Astrocyte (in vitro differentiated cells and primary cell): ENCODE measurements around the gene CDCP1. TPM values are rescaled to one million over a fixed set of nuclear protein-coding genes. Genes with fewer than 3 reads are reported as not detected.

Source experiments
- DNase-seq: peaks from one replicate; pipeline ENCODE4 v3.0.0-alpha.2; 2010; ENCODE audit warnings: low read depth
- FAIRE-seq: peaks from 2 replicates; lab custom pipeline; 2011; peaks lifted over from hg19 to GRCh38; lab: Jason Lieb, UNC
- H2AFZ ChIP-seq: 2 replicates; pipeline ENCODE4 v1.6.0; 2012; ENCODE audit warnings: low read depth, low read length, inconsistent platforms
- H3K27ac ChIP-seq: 2 replicates; pipeline ENCODE4 v1.5.1; 2011; ENCODE audit warnings: low read depth, low read length, inconsistent platforms
- H3K27me3 ChIP-seq: 2 replicates; pipeline ENCODE4 v1.6.0; 2011; ENCODE audit warnings: low read length, inconsistent platforms; ENCODE audit not compliant: insufficient read depth
- H3K36me3 ChIP-seq: 2 replicates; pipeline ENCODE4 v1.5.1; 2011; ENCODE audit warnings: low read length, inconsistent platforms; ENCODE audit not compliant: insufficient read depth
- H3K4me1 ChIP-seq: 2 replicates; pipeline ENCODE4 v1.5.1; 2011; ENCODE audit warnings: low read length, inconsistent platforms; ENCODE audit not compliant: insufficient read depth
- H3K4me2 ChIP-seq: 2 replicates; pipeline ENCODE4 v1.6.0; 2012; ENCODE audit warnings: low read length, inconsistent platforms
- H3K4me3 ChIP-seq: 2 replicates; pipeline ENCODE4 v1.5.1; 2011; ENCODE audit warnings: low read depth, mild to moderate bottlenecking, low read length, inconsistent platforms; ENCODE audit not compliant: insufficient read depth
- H3K79me2 ChIP-seq: 2 replicates; pipeline ENCODE4 v1.6.0; 2012; ENCODE audit warnings: mild to moderate bottlenecking, low read length, inconsistent platforms; ENCODE audit not compliant: insufficient read depth
- H3K9ac ChIP-seq: 2 replicates; pipeline ENCODE4 v1.6.0; 2012; ENCODE audit warnings: mild to moderate bottlenecking, low read length, inconsistent platforms
- H3K9me3 ChIP-seq: 2 replicates; pipeline ENCODE4 v1.5.1; 2012; ENCODE audit warnings: low read depth, mild to moderate bottlenecking, low read length, inconsistent platforms; ENCODE audit not compliant: insufficient read depth
- H4K20me1 ChIP-seq: 2 replicates; pipeline ENCODE4 v1.6.0; 2012; ENCODE audit warnings: low read length, inconsistent platforms; ENCODE audit not compliant: insufficient read depth
- H3K27ac Mint-ChIP-seq: one replicate; pipeline ENCODE4 v1.8.0; 2021; ENCODE audit warnings: mild to moderate bottlenecking, mixed read lengths; ENCODE audit not compliant: unreplicated experiment
- H3K27me3 Mint-ChIP-seq: one replicate; pipeline ENCODE4 v1.8.0; 2021; ENCODE audit warnings: low read depth, mixed read lengths; ENCODE audit not compliant: unreplicated experiment
- H3K36me3 Mint-ChIP-seq: one replicate; pipeline ENCODE4 v1.8.0; 2021; ENCODE audit warnings: low read depth, mixed read lengths; ENCODE audit not compliant: unreplicated experiment
- H3K4me1 Mint-ChIP-seq: one replicate; pipeline ENCODE4 v1.8.0; 2021; ENCODE audit warnings: low read depth, mixed read lengths; ENCODE audit not compliant: unreplicated experiment
- H3K4me3 Mint-ChIP-seq: one replicate; pipeline ENCODE4 v1.8.0; 2021; ENCODE audit warnings: mild to moderate bottlenecking, moderate library complexity, mixed read lengths; ENCODE audit not compliant: unreplicated experiment
- H3K9me3 Mint-ChIP-seq: one replicate; pipeline ENCODE4 v1.8.0; 2021; ENCODE audit warnings: mild to moderate bottlenecking, mixed read lengths; ENCODE audit not compliant: unreplicated experiment
- EZH2 ChIP-seq: IDR thresholded peaks from 2 replicates; pipeline ENCODE4 v1.6.1; 2012; ENCODE audit warnings: mild to moderate bottlenecking, low read length, inconsistent platforms; ENCODE audit not compliant: insufficient read depth
- total RNA-seq: library from RNA; stranded (reverse); gene quantifications from 2 replicates; pipeline ENCODE4 v1.2.1, GENCODE V29; 2021
- TF ChIP-seq, protein P1 (sequence below): IDR thresholded peaks from 2 replicates; pipeline ENCODE4 v1.5.1; 2011; ENCODE audit warnings: low read depth, mild to moderate bottlenecking, inconsistent platforms, low read length, moderate library complexity; ENCODE audit not compliant: insufficient read depth

Gene CDCP1
- total RNA-seq, 1 donor from 2014 or later: 6.8 TPM

DNA sequence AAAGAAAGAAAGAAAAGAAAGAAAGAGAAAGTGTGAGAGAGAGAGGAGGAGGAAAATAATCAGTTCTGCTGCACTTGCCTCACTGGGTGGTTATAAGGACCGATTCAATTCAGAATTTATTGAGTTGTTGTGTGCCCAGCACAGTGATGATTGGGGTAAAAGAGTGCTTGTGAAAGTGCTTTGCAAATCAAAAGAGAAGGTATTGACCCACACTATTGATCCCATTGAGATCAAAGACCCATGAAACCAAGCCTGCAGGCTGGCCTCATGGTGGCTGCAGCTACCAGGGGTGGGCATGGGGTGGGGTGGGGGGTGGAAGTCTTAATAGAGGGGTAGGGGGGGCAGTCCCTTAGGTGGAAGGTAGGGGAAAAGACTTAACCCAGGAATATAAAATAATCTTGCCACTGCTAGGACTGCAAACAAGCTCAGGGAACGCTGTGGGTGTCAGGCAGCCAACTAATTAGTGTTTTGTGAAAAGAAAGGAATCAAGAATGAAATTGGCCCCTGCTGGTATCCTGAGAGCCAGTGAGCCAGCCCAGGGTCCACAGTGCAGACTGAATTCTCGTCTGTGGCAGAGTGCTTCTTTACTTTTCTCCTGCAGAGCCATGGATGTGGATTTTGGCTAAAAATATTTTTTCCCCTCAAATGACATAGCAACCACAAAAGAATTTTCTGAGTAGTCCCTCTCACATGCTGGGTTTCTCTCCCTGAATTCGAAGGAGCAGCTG is 85.8 kb downstream of the CDCP1 start:
- H3K27ac Mint-ChIP-seq: peak overlapping the region; percentile 58

DNA sequence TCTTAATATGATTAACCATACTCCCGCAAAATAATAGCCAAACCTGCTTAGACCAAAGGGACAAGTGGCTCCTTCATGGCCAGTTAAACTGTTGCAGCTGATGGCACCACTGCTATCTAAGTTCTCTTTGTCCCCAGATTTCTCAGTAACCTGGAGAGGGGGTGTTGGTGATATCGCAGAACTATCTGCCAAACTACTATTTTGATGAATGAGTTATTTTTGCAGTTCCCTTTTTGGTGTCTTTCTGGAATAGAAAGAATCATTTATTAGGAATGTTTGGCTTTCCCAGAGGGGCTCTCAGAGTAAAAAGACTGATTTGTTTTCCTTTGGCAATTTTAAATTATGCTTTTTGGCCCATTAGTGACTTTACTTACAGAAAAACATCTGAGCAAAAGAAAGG is 87.0 kb downstream of the CDCP1 start:
- Histone ChIP-seq H3K27ac (no peak overlapping the region), H4K20me1 (no peaks in the 10 kb centered on the region)

More for the DNA sequence above, 85.8 kb downstream of the CDCP1 start:
- FAIRE-seq (no peak), DNase-seq (no peak)
- Histone ChIP-seq H3K4me1 (peaks cover 40% of the 10 kb centered on the region), H3K9ac (peak overlapping the region; percentile 17), H2AFZ (no peak overlapping the region), H3K79me2 (no peaks in the 10 kb centered on the region), H3K9me3 (no peaks in the 10 kb centered on the region), H3K4me3 (no peak overlapping the region), H4K20me1 (no peaks in the 10 kb centered on the region), H3K36me3 (no peaks in the 10 kb centered on the region), H3K27ac (no peak overlapping the region), H3K27me3 (no peaks in the 10 kb centered on the region), H3K4me2 (no peak overlapping the region)
- Mint-ChIP-seq H3K27me3 (no peaks in the 10 kb centered on the region), H3K36me3 (no peaks in the 10 kb centered on the region), H3K9me3 (no peaks in the 10 kb centered on the region), H3K4me3 (no peak overlapping the region), H3K4me1 (peaks cover 36% of the 10 kb centered on the region)
- no peak for TF ChIP-seq EZH2
- TF ChIP-seq, protein P1, sequence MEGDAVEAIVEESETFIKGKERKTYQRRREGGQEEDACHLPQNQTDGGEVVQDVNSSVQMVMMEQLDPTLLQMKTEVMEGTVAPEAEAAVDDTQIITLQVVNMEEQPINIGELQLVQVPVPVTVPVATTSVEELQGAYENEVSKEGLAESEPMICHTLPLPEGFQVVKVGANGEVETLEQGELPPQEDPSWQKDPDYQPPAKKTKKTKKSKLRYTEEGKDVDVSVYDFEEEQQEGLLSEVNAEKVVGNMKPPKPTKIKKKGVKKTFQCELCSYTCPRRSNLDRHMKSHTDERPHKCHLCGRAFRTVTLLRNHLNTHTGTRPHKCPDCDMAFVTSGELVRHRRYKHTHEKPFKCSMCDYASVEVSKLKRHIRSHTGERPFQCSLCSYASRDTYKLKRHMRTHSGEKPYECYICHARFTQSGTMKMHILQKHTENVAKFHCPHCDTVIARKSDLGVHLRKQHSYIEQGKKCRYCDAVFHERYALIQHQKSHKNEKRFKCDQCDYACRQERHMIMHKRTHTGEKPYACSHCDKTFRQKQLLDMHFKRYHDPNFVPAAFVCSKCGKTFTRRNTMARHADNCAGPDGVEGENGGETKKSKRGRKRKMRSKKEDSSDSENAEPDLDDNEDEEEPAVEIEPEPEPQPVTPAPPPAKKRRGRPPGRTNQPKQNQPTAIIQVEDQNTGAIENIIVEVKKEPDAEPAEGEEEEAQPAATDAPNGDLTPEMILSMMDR: no peak

More for the DNA sequence above, 87.0 kb downstream of the CDCP1 start:
- H3K9me3 ChIP-seq: no peaks in the 10 kb centered on the region
- DNase-seq (peak; percentile 23), FAIRE-seq (peak; percentile 32)
- TF ChIP-seq, protein P1: no peak
- TF ChIP-seq EZH2: no peak
- H3K27me3 ChIP-seq: no peaks in the 10 kb centered on the region
- no peak overlapping the region for H3K27ac Mint-ChIP-seq
- no peak overlapping the region for H3K9ac ChIP-seq
- no peak overlapping the region for H2AFZ ChIP-seq
- peaks cover 38% of the 10 kb centered on the region for H3K4me1 Mint-ChIP-seq
- peaks cover 40% of the 10 kb centered on the region for H3K4me1 ChIP-seq
- no peaks in the 10 kb centered on the region for H3K79me2 ChIP-seq
- no peaks in the 10 kb centered on the region for H3K27me3 Mint-ChIP-seq
- H3K4me3 ChIP-seq: no peak overlapping the region
- H3K36me3 Mint-ChIP-seq: no peaks in the 10 kb centered on the region
- H3K4me3 Mint-ChIP-seq: no peak overlapping the region
- H3K36me3 ChIP-seq: no peaks in the 10 kb centered on the region
- no peak overlapping the region for H3K4me2 ChIP-seq
- H3K9me3 Mint-ChIP-seq: no peaks in the 10 kb centered on the region
